ENCODE results near the gene BTNL9. TPM values are rescaled to one million over a fixed set of nuclear protein-coding genes. Genes with fewer than 3 reads are reported as not detected.

BTNL9 gene
- total RNA-seq, 1 experiment from 2014 or later = 5.0 TPM

DNA sequence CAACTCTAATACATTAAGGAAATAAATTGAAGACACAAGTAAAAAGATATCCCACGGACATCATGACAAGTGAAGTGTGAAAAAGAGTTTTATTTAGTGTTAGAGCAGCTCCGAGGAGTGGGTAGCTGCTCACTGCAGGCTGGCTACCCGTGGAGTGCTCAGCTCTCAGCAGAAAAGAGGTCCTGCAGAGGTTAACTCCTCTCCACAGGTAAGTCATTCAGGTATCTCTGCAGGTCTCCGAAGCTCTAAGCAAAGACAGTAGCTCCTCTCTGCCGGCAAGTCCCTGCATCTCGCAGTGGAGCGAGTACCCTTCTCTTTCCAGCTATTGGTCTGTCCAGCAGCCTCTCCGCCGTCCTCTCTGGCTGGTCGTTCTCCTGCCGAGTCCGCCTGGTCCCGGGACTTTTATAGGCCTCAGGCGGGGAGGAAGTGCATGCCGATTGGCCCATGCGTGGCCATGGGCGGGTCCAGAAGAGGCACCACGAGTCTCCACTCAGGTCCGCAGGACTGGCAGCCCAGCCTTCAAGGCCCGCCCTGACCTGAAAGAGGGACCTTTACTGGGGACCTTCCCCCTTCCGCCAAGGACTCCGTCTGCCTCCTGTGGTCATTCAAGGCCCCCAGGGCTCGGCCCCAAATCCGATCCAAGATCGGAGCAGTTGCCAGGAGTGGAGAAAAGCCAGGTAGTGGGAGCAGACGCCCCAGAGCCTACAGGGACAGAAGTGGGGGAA lies 29.9 kb downstream of the BTNL9 start:
- intact Hi-C loops (cut with micrococcal nuclease; ENCODE audit: unreplicated experiment) = no loop called here
- Mint-ChIP-seq H3K27ac (ENCODE audit: unreplicated experiment) (no peak overlapping the region), H3K4me1 (ENCODE audit: low read depth, unreplicated experiment) (no peaks in the 10 kb centered on the region), H3K4me3 (ENCODE audit: low read depth, unreplicated experiment) (no peak overlapping the region), H3K27me3 (ENCODE audit: unreplicated experiment) (peaks cover 29% of the 10 kb centered on the region), H3K36me3 (ENCODE audit: insufficient read depth, unreplicated experiment) (no peaks in the 10 kb centered on the region), H3K9me3 (ENCODE audit: low read depth, unreplicated experiment) (no peaks in the 10 kb centered on the region)
- CTCF ChIA-PET = no interaction called here
- no peak for DNase-seq
- no TSS peak for BruUV-seq (replicated peaks)
- TF ChIP-seq CTCF (IDR thresholded peaks at IDR 0.05; ENCODE audit: unreplicated experiment) = no peak

DNA sequence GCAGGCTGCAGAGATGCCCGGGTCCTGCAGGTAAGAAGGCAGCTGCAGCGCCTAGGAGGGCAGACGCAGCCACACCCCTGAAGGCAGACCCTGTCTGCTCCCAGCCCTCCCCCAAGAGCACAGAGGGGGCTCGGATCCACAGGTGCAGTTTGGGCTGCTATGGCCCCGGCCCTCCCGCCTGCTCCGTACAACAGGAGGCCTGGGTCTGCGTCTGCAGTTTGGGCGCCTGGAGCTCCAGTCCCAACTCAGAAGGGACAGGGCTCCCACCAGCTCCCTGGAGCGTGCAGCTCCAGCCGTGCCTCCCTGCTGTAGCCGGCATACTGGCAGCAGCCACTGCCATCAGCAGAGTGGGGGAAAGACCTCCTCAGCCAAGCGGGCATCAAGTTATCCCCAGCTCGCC lies 30.5 kb downstream of the BTNL9 start:
- TF ChIP-seq CTCF (IDR thresholded peaks at IDR 0.05; ENCODE audit: unreplicated experiment) = no peak
- no peaks in the 10 kb centered on the region for H3K4me1 Mint-ChIP-seq (ENCODE audit: low read depth, unreplicated experiment)
- CTCF ChIA-PET = no interaction called here
- no peaks in the 10 kb centered on the region for H3K9me3 Mint-ChIP-seq (ENCODE audit: low read depth, unreplicated experiment)
- H3K4me3 Mint-ChIP-seq (ENCODE audit: low read depth, unreplicated experiment) = no peak overlapping the region
- H3K36me3 Mint-ChIP-seq (ENCODE audit: insufficient read depth, unreplicated experiment) = no peaks in the 10 kb centered on the region
- DNase-seq = no peak
- no peak overlapping the region for H3K27ac Mint-ChIP-seq (ENCODE audit: unreplicated experiment)
- intact Hi-C loops (cut with micrococcal nuclease; ENCODE audit: unreplicated experiment) = no loop called here
- no TSS peak for BruUV-seq (replicated peaks)
- peaks cover 29% of the 10 kb centered on the region for H3K27me3 Mint-ChIP-seq (ENCODE audit: unreplicated experiment)

DNA sequence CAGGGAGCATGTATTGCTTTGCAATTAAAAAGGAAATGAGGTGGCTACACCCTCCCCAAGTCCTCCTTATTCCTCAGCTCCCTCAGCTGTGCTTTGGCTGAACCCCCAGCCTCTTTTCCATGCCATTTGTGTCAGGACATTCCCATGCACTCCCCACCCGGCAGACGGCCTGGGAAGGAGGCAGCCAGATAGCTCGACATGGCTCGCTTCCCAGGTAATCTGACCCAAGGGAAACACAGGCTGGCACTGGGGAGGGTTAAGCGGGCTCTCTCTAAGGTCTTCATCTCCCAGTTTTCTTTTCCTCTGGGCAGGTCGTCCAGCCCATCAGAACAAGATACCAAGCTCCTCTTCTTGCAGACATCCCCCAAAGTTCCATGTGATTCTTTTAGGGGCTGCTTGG lies 31.2 kb downstream of the BTNL9 start:
- BruUV-seq (replicated peaks) = no TSS peak
- H3K9me3 Mint-ChIP-seq (ENCODE audit: low read depth, unreplicated experiment) = no peaks in the 10 kb centered on the region
- no peak for TF ChIP-seq CTCF (IDR thresholded peaks at IDR 0.05; ENCODE audit: unreplicated experiment)
- H3K27ac Mint-ChIP-seq (ENCODE audit: unreplicated experiment) = no peak overlapping the region
- H3K27me3 Mint-ChIP-seq (ENCODE audit: unreplicated experiment) = peaks cover 29% of the 10 kb centered on the region
- no peak for DNase-seq
- H3K4me3 Mint-ChIP-seq (ENCODE audit: low read depth, unreplicated experiment) = no peak overlapping the region
- H3K4me1 Mint-ChIP-seq (ENCODE audit: low read depth, unreplicated experiment) = no peaks in the 10 kb centered on the region
- CTCF ChIA-PET = no interaction called here
- intact Hi-C loops (cut with micrococcal nuclease; ENCODE audit: unreplicated experiment) = no loop called here
- H3K36me3 Mint-ChIP-seq (ENCODE audit: insufficient read depth, unreplicated experiment) = no peaks in the 10 kb centered on the region

DNA sequence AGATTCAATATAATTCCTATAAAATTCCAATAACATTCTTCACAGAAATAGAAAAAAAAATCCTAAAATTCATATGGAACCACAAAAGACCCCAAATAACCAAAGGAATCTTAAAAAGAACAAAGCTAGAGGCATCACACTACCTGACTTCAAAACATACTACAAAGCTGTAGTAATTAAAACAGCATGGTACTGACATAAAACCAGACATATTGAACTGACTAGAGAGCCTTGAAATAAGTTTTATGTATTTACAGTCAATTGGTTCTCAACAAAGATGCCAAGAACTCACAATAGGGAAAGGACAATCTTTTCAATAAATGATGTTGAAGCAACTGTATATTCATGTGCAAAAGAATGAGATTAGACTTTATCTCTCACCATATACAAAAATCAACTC lies 36.9 kb downstream of the BTNL9 start:
- H3K4me3 Mint-ChIP-seq (ENCODE audit: low read depth, unreplicated experiment) = no peak overlapping the region
- H3K4me1 Mint-ChIP-seq (ENCODE audit: low read depth, unreplicated experiment) = no peaks in the 10 kb centered on the region
- no peak for TF ChIP-seq CTCF (IDR thresholded peaks at IDR 0.05; ENCODE audit: unreplicated experiment)
- H3K36me3 Mint-ChIP-seq (ENCODE audit: insufficient read depth, unreplicated experiment) = no peaks in the 10 kb centered on the region
- CTCF ChIA-PET = no interaction called here
- H3K27me3 Mint-ChIP-seq (ENCODE audit: unreplicated experiment) = peaks cover 30% of the 10 kb centered on the region
- H3K9me3 Mint-ChIP-seq (ENCODE audit: low read depth, unreplicated experiment) = no peaks in the 10 kb centered on the region
- no peak for DNase-seq
- intact Hi-C loops (cut with micrococcal nuclease; ENCODE audit: unreplicated experiment) = no loop called here
- H3K27ac Mint-ChIP-seq (ENCODE audit: unreplicated experiment) = no peak overlapping the region
- BruUV-seq (replicated peaks) = no TSS peak

All from Calu3 (cell line).